HG03342 (cell line): ENCODE measurements around the gene HSD17B1.

Experiments used
- ATAC-seq: cut with Tn5 transposase; IDR thresholded peaks from one replicate; pipeline ENCODE4 v1.9.1; 2021; ENCODE audit warnings: mild to moderate bottlenecking, moderate library complexity; ENCODE audit not compliant: unreplicated experiment

HSD17B1 gene

GRCh38 chr17:42603318-42603717 is 50.6 kb downstream of the HSD17B1 start:
- ATAC-seq, result no peak
